Cardiac septum (tissue), 1 donor: ENCODE data around the gene WNT6. TPM values are rescaled to one million over a fixed set of nuclear protein-coding genes. Genes with fewer than 3 reads are reported as not detected.

Experiments used
- DNase-seq: peaks from one replicate; pipeline ENCODE4 v3.0.0-alpha.2; 2020; ENCODE audit warnings: low spot score
- intact Hi-C: fragments of 100-400 bp; cut with DNase I; formaldehyde crosslinking; loops from one replicate; pipeline ENCODE4 v1.14.0; 2022
- microRNA-seq: library from miRNA; unstranded; fragments of <30 nt; microRNA quantifications from one replicate; pipeline ENCODE4 v1.2.0, GENCODE V29; 2020
- total RNA-seq: library from RNA; stranded (reverse); fragmentation: NEBNext Ultra II Directional; extraction: Animal tissue kit (Norgen Biotek cat#: 25700); gene quantifications from one replicate; pipeline ENCODE4 v1.2.1, GENCODE V29; 2021
- donor health status: DM: no; HTN: no; CAD: no.

Gene WNT6
- total RNA-seq, 1 donor from 2014 or later = 0.46 TPM

GRCh38 chr2:218902427-218902826 is 42.8 kb downstream of the WNT6 start:
- intact Hi-C loops = no loop called here
- DNase-seq = no peak

DNA sequence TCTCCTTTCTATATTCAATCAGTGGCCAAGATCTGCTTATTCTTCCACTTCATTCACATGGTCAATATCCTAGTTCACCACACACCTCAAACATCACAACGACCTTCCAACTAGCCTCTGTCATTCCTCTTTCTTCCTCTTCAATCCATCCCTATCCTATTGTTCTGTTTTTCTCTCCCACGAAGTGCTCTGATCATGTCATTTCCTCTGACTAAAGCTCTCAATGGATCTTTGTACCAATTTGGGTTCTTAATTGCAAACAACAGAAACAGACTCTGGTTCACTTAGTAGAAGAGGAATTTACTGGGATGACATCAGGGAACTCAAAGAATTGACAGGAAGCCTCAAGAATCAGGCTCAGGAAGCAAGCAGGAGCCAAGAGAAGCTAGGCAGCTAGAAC is 44.6 kb downstream of the WNT6 start:
- DNase-seq = no peak
- intact Hi-C loops = no loop called here

DNA sequence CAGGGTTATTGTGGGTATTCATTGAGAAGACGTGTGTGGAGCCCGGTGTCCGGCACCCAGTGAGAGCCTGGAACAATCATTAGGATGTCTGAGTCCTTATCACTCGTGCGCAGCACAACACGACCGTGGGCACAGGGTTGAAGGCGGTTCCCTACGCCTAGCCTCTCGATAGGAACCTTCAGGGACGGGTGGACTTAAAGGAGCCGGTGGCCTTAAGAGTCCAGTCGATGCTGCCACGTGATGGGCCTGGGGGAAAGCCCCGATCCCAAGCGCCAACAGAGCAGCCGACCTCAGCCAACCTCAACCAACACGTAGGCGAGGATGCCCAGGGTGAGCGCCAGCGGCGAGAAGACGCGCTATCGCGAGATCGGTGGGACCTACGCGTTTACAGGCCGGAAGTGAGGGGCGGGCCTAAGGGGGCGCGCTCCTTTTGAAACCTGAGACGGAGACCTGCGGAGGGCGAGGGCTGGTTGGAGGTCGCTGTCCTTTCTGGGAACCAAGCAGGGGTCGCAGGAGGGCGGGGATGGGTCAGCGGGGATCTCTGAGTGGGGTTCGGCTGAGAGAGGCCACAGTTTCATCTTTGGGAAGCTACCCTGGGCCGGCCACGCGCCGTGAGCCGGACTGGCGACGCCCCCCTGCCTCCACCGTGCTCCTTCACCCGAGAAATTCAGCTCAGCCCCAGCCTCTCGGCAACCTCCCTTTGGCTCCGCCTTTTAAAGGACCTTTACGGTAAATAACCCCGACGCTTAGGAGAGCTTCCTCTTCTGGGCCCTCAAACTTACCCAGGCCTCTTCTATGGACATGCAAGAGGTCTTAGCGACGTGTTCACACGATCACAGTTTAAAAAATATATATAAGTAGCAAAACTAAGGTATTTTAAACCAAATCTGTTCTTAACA is 49.4 kb downstream of the WNT6 start:
- intact Hi-C loops = no loop called here
- peak; percentile 90 for DNase-seq

DNA sequence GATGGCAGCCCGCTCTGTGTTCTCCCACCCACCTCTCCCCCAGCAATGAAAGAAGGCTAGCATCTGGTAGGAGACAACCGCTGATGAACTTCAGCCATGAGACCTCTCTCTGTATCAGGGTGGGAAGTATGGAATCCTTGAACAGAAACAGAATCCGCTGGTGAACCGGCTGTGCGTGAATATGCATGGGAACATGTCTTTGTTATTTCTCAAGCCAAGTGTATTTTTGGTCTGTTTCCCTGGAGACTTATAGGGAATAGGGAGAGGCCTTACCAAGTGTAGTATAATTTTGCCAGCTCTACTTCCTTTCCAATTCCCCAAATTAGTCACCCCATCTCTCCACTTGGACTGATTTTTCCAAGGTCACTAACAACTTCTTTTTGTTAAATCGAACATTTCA is 51.1 kb downstream of the WNT6 start:
- intact Hi-C loops = no loop called here
- no peak for DNase-seq

DNA sequence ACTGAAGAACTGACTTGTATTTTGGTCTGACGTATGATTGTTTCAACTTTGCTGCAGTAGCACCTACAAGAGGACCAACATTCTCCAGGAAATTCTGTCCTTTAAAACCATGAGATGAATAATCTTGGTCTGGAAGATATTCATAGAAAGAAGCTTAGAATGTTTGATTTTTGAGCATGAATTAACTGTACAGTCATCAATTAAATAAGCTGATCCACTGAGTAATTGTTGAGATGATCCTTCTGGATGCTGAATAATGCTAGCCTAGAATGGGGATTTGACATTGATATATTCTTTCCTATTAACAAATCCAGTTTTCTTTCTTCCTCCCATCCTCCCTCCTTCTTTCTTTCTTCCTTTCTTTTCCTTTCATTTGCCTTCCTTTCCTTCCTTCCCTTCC is 60.9 kb downstream of the WNT6 start:
- DNase-seq = no peak
- intact Hi-C loops = no loop called here

Small RNAs within 50 kb of the gene (microRNA-seq; reads per million reads assigned to microRNA genes)
- not detected for gene MIR9500

Other genes starting within 250 kb of the WNT6 start
- 21.3 TPM for gene ZNF142, start 200.2 kb upstream of the WNT6 start, total RNA-seq
- gene BCS1L, start 200.1 kb upstream of the WNT6 start, total RNA-seq = 36.1 TPM
- gene RNF25, start 187.8 kb upstream of the WNT6 start, total RNA-seq = 17.5 TPM
- 9.0 TPM for gene STK36, start 187.7 kb upstream of the WNT6 start, total RNA-seq
- 8.6 TPM for gene TTLL4, start 149.0 kb upstream of the WNT6 start, total RNA-seq
- gene CYP27A1, start 77.7 kb upstream of the WNT6 start, total RNA-seq = 5.2 TPM
- 0.13 TPM for gene PRKAG3, start 28.0 kb upstream of the WNT6 start, total RNA-seq
- not detected for gene WNT10A, start 21.0 kb downstream of the WNT6 start, total RNA-seq
- not detected for gene CDK5R2, start 99.9 kb downstream of the WNT6 start, total RNA-seq
- gene FEV, start 125.4 kb downstream of the WNT6 start, total RNA-seq = not detected
- gene CRYBA2, start 133.6 kb downstream of the WNT6 start, total RNA-seq = not detected
- gene CFAP65, start 181.7 kb downstream of the WNT6 start, total RNA-seq = not detected
- gene IHH, start 201.1 kb downstream of the WNT6 start, total RNA-seq = not detected